Fibroblast of lung (primary cell): ENCODE measurements around the gene GHR.

Experiments used
- CTCF ChIP-seq, 2 donors: IDR thresholded peaks in 1 of 2; conservative IDR thresholded peaks in 1 of 2; 1 replicate in 1 of 2; 2 replicates in 1 of 2; pipeline ENCODE4 v1.5.1; 2011 to 2012; ENCODE audit warnings: low read length in 2 of 2, control low read depth in 1 of 2, inconsistent platforms in 1 of 2, low read depth in 1 of 2, mild to moderate bottlenecking in 1 of 2
- EZH2 ChIP-seq: IDR thresholded peaks from 2 replicates; pipeline ENCODE4 v1.5.1; 2012; ENCODE audit warnings: low read length, control low read depth, mild to moderate bottlenecking; ENCODE audit errors: missing control alignments

- no peak for TF ChIP-seq CTCF (conservative IDR thresholded peaks at IDR 0.05 in 1 of 2, IDR thresholded peaks at IDR 0.05 in 1 of 2; ENCODE audit: low read depth in 1 of 2, low read length in 2 of 2)
- TF ChIP-seq EZH2: no peak
These were observed 217.6 kb downstream of the GHR start for GRCh38 chr5:42640835-42641234.
